Measurements from ENCODE around the gene CNOT4. TPM values are rescaled to one million over a fixed set of nuclear protein-coding genes. Genes with fewer than 3 reads are reported as not detected.

CNOT4 gene
- total and polyA plus RNA-seq, 2 donors (not counting 1 experiment from before 2014, with no cell fraction given), result 14.9 to 15.9 TPM

- Histone ChIP-seq H3K9ac (ENCODE audit: insufficient read depth, low read length) (no peak overlapping the region), H2AFZ (ENCODE audit: low read length) (no peak overlapping the region), H3K4me3 (replicated peaks in 1 of 4; ENCODE audit: control extremely low read depth in 1 of 4, insufficient read depth in 1 of 4, low read depth in 3 of 4, low read length in 4 of 4) (no peak overlapping the region), H3K4me1 (ENCODE audit: control insufficient read depth, extremely low read depth, insufficient read depth, low read length) (no peaks in the 10 kb centered on the region), H3K4me2 (ENCODE audit: extremely low read depth, insufficient read depth, low read length) (no peak overlapping the region), H4K20me1 (ENCODE audit: control insufficient read depth, extremely low read depth, insufficient read depth, low read length) (no peaks in the 10 kb centered on the region), H3K27ac (ENCODE audit: insufficient read depth, low read length) (no peak overlapping the region), H3K27me3 (ENCODE audit: control insufficient read depth, insufficient read depth, low read length) (no peaks in the 10 kb centered on the region), H3K79me2 (ENCODE audit: control insufficient read depth, insufficient read depth, low read length) (no peaks in the 10 kb centered on the region), H3K36me3 (ENCODE audit: control insufficient read depth, insufficient read depth, low read length) (no peaks in the 10 kb centered on the region), H3K9me3 (ENCODE audit: control insufficient read depth, insufficient read depth, low read depth, low read length) (no peaks in the 10 kb centered on the region)
- TF ChIP-seq CTCF (conservative IDR thresholded peaks at IDR 0.05 in 1 of 2, IDR thresholded peaks at IDR 0.05 in 1 of 2; ENCODE audit: low read depth in 1 of 2, low read length in 2 of 2) (no peak), EZH2 (IDR thresholded peaks at IDR 0.05; ENCODE audit: low read length, missing control alignments) (no peak)
- no peak for DNase-seq (ENCODE audit: low read depth in 2 of 2)
Measured at GRCh38 chr7:135410543-135410942, 99.4 kb downstream of the CNOT4 start.

GRCh38 chr7:135409845-135410542 is 99.9 kb downstream of the CNOT4 start:
- no peaks in the 10 kb centered on the region for H3K27me3 ChIP-seq (ENCODE audit: control insufficient read depth, insufficient read depth, low read length)
- no peak for DNase-seq (ENCODE audit: low read depth in 2 of 2)
- H4K20me1 ChIP-seq (ENCODE audit: control insufficient read depth, extremely low read depth, insufficient read depth, low read length), result no peaks in the 10 kb centered on the region
- H3K9ac ChIP-seq (ENCODE audit: insufficient read depth, low read length), result no peak overlapping the region
- no peak overlapping the region for H2AFZ ChIP-seq (ENCODE audit: low read length)
- H3K4me3 ChIP-seq (replicated peaks in 1 of 4; ENCODE audit: control extremely low read depth in 1 of 4, insufficient read depth in 1 of 4, low read depth in 3 of 4, low read length in 4 of 4), result no peak overlapping the region
- no peaks in the 10 kb centered on the region for H3K36me3 ChIP-seq (ENCODE audit: control insufficient read depth, insufficient read depth, low read length)
- H3K79me2 ChIP-seq (ENCODE audit: control insufficient read depth, insufficient read depth, low read length), result no peaks in the 10 kb centered on the region
- H3K4me2 ChIP-seq (ENCODE audit: extremely low read depth, insufficient read depth, low read length), result no peak overlapping the region
- no peaks in the 10 kb centered on the region for H3K4me1 ChIP-seq (ENCODE audit: control insufficient read depth, extremely low read depth, insufficient read depth, low read length)
- H3K27ac ChIP-seq (ENCODE audit: insufficient read depth, low read length), result no peak overlapping the region
- no peaks in the 10 kb centered on the region for H3K9me3 ChIP-seq (ENCODE audit: control insufficient read depth, insufficient read depth, low read depth, low read length)
- TF ChIP-seq EZH2 (IDR thresholded peaks at IDR 0.05; ENCODE audit: low read length, missing control alignments), result no peak
- TF ChIP-seq CTCF (conservative IDR thresholded peaks at IDR 0.05 in 1 of 2, IDR thresholded peaks at IDR 0.05 in 1 of 2; ENCODE audit: low read depth in 1 of 2, low read length in 2 of 2), result no peak

- no peak for TF ChIP-seq EZH2 (IDR thresholded peaks at IDR 0.05; ENCODE audit: low read length, missing control alignments)
- no peak for TF ChIP-seq CTCF (conservative IDR thresholded peaks at IDR 0.05 in 1 of 2, IDR thresholded peaks at IDR 0.05 in 1 of 2; ENCODE audit: low read depth in 1 of 2, low read length in 2 of 2)
- Histone ChIP-seq H3K9me3 (ENCODE audit: control insufficient read depth, insufficient read depth, low read depth, low read length) (no peaks in the 10 kb centered on the region), H3K9ac (ENCODE audit: insufficient read depth, low read length) (no peak overlapping the region), H4K20me1 (ENCODE audit: control insufficient read depth, extremely low read depth, insufficient read depth, low read length) (no peaks in the 10 kb centered on the region), H3K27ac (ENCODE audit: insufficient read depth, low read length) (no peak overlapping the region), H2AFZ (ENCODE audit: low read length) (no peak overlapping the region), H3K36me3 (ENCODE audit: control insufficient read depth, insufficient read depth, low read length) (no peaks in the 10 kb centered on the region), H3K27me3 (ENCODE audit: control insufficient read depth, insufficient read depth, low read length) (no peaks in the 10 kb centered on the region), H3K79me2 (ENCODE audit: control insufficient read depth, insufficient read depth, low read length) (no peaks in the 10 kb centered on the region), H3K4me1 (ENCODE audit: control insufficient read depth, extremely low read depth, insufficient read depth, low read length) (no peaks in the 10 kb centered on the region), H3K4me2 (ENCODE audit: extremely low read depth, insufficient read depth, low read length) (no peak overlapping the region), H3K4me3 (replicated peaks in 1 of 4; ENCODE audit: control extremely low read depth in 1 of 4, insufficient read depth in 1 of 4, low read depth in 3 of 4, low read length in 4 of 4) (no peak overlapping the region)
- DNase-seq (ENCODE audit: low read depth in 2 of 2), result no peak
Measured at GRCh38 chr7:135407884-135408283, 102.0 kb downstream of the CNOT4 start.

Measured in fibroblast of lung (primary cell).